GM12891 (cell line): Measurements from ENCODE around the gene UBE2K.

Experiments
- PAX5 ChIP-seq: IDR thresholded peaks from 2 replicates; pipeline ENCODE4 v1.6.1; 2011; ENCODE audit warnings: low read length, moderate library complexity, mild to moderate bottlenecking; ENCODE audit not compliant: insufficient read depth, severe bottlenecking
- POLR2A ChIP-seq: IDR thresholded peaks from 2 replicates; pipeline ENCODE4 v1.6.1; 2011; ENCODE audit warnings: low read depth, low read length, control low read depth
- POLR2AphosphoS5 ChIP-seq: IDR thresholded peaks from 2 replicates; pipeline ENCODE4 v1.6.1; 2011; ENCODE audit warnings: low read depth, low read length, control low read depth
- SPI1 ChIP-seq: IDR thresholded peaks from 2 replicates; pipeline ENCODE4 v1.6.1; 2011; ENCODE audit warnings: low read depth, low read length, control low read depth
- TAF1 ChIP-seq: IDR thresholded peaks from 2 replicates; pipeline ENCODE4 v1.6.1; 2011; ENCODE audit warnings: low read depth, low read length, control low read depth

DNA sequence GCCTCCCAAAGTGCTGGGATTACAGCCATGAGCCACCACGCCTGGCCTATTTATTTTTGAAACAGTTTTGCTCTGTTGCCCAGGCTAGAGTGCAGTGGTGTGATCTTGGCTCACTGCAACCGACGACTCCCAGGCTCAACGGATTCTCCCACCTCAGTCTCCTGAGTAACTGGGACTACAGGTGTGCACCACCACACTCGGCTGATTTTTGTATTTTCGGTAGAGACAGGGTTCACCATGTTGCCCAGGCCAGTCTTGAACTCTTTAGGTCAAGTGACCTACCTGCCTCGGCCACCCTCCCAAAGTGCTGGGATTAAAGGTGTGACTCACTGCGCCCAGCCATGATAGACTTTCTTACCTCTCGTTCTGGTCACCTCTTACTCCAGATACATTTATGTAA is 124.0 kb downstream of the UBE2K start:
- no peak for TF ChIP-seq TAF1
- no peak for TF ChIP-seq POLR2A
- no peak for TF ChIP-seq POLR2AphosphoS5
- no peak for TF ChIP-seq PAX5
- no peak for TF ChIP-seq SPI1
